Measurements from ENCODE around the gene NTM.

DNA sequence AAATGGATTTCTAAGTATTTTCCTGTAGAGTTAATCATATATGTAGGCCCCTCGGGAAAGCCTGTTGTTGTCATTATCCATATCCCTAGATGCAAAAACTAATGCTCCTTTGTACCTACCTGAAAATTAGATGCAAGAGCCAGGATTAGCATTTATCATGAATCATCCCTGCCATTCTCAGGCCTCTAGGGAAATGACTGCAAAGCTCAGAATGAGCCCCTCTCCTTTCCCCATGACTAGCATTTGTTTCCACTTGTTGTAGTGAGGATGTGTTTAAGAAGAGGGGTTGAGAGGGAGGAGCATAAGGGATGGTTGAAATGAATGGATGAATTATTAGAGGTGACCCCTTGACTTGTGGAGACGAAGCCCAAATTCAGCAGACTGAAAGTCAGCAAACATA, 537.9 kb downstream of the NTM start:
- no peak for TF ChIP-seq CTCF (IDR thresholded peaks at IDR 0.05)
- TF ChIP-seq POLR2A (IDR thresholded peaks at IDR 0.05) = no peak
- TF ChIP-seq EP300 (IDR thresholded peaks at IDR 0.05) = no peak
